Adipocyte (in vitro differentiated cells): Measurements from ENCODE around the gene NDUFS6.
"Not testable (repeated sequence)": the region's sequence is repeated elsewhere in the genome, so short reads cannot be mapped to it uniquely, and the experiment has no call there.

ENCODE experiments used
- DNase-seq: peaks from one replicate; pipeline ENCODE4 v3.0.0-alpha.2; 2015; ENCODE audit warnings: low read depth
- H3K27me3 ChIP-seq: replicated peaks from 2 replicates; pipeline ENCODE4 v1.7.0; 2013; ENCODE audit warnings: mild to moderate bottlenecking, low read length, moderate library complexity; ENCODE audit not compliant: control insufficient read depth, insufficient read depth
- H3K36me3 ChIP-seq: 2 replicates; pipeline ENCODE4 v1.7.0; 2013; ENCODE audit warnings: low read length, mild to moderate bottlenecking, moderate library complexity; ENCODE audit not compliant: control insufficient read depth, insufficient read depth, severe bottlenecking
- H3K4me1 ChIP-seq: 2 replicates; pipeline ENCODE4 v1.7.0; 2013; ENCODE audit warnings: mild to moderate bottlenecking, low read length, moderate library complexity; ENCODE audit not compliant: control insufficient read depth, insufficient read depth
- H3K4me3 ChIP-seq: 2 replicates; pipeline ENCODE4 v1.7.0; 2013; ENCODE audit warnings: mild to moderate bottlenecking, low read length, moderate library complexity
- H3K9ac ChIP-seq: 2 replicates; pipeline ENCODE4 v1.7.0; 2013; ENCODE audit warnings: mild to moderate bottlenecking, low read length, moderate library complexity
- H3K9me3 ChIP-seq: 2 replicates; pipeline ENCODE4 v1.7.0; 2013; ENCODE audit warnings: mild to moderate bottlenecking, low read length, moderate library complexity; ENCODE audit not compliant: control insufficient read depth

NDUFS6 gene

DNA sequence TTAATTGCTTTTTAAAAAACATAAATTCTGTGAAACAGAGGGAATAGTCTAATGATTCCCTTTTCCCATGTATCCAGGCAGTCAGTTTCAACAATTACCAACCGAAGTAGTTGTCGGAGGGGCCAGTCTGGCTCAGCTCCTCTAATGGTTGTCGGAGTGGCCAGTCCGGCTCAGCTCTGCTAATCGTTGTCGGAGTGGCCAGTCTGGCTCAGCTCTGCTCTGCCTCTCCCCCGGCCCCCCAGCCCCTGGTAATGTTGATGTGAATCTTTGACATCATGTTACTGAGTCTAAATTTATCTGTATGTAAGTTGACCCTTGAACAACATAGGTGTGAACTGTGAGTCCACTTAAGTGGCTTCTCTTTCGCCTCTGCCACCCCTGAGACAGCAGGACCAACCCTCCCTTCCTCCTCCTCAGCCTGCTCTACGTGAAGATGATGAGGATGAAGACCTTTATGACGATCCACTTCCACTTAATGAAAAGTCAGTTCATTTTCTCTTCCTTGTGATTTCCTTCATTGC lies 9.4 kb downstream of the NDUFS6 start:
- Histone ChIP-seq H3K4me1 (peaks cover 9% of the 10 kb centered on the region), H3K27me3 (no peaks in the 10 kb centered on the region), H3K36me3 (peaks cover 91% of the 10 kb centered on the region), H3K4me3 (no peak overlapping the region), H3K9ac (no peak overlapping the region), H3K9me3 (no peaks in the 10 kb centered on the region)
- DNase-seq, result no peak

DNA sequence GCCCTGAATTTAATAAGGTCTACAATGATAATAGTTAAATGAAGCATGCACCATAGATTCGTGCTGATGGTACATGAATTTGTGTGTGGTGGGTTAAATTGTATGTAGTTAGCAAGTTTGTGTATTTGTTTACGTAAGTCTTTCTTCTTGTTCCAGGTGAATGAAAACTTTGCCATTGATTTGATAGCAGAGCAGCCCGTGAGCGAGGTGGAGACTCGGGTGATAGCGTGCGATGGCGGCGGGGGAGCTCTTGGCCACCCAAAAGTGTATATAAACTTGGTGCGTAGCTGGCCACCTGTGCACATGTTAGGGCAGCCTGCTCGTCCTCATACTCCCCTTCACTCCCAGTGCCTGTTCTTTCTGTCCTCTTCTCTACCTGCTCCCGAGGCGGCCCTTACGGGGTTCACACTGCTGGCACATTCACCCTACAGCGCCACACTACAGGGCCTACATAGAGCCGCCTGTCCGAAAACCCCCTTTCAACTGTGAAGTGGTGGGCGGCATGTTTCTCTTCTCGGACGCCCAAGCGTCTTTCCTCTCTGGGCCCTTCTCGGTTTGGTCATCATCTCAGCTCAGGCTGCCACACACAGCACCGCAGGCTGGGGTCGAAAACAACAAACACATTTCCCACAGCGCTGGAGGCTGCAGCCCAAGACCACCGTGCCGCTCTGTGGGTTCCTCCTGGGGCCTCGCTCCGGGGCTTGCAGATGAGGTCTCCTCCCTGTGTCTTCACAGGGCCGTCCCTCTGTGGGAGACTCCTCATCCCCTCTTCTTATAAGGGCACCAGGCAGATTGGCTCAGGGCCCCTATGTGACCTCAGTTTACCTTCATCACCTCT lies 13.2 kb downstream of the NDUFS6 start:
- H3K36me3 ChIP-seq, result peaks cover 94% of the 10 kb centered on the region
- no peak overlapping the region for H3K4me3 ChIP-seq

GRCh38 chr5:1815071-1815786 lies 14.0 kb downstream of the NDUFS6 start:
- Histone ChIP-seq H3K36me3 (peaks cover 89% of the 10 kb centered on the region), H3K4me3 (no peak overlapping the region)
- no peak for DNase-seq

More for the DNA sequence above, 13.2 kb downstream of the NDUFS6 start:
- no peak overlapping the region for H3K9ac ChIP-seq
- H3K27me3 ChIP-seq, result no peaks in the 10 kb centered on the region
- no peaks in the 10 kb centered on the region for H3K4me1 ChIP-seq
- no peaks in the 10 kb centered on the region for H3K9me3 ChIP-seq
- DNase-seq, result no peak

DNA sequence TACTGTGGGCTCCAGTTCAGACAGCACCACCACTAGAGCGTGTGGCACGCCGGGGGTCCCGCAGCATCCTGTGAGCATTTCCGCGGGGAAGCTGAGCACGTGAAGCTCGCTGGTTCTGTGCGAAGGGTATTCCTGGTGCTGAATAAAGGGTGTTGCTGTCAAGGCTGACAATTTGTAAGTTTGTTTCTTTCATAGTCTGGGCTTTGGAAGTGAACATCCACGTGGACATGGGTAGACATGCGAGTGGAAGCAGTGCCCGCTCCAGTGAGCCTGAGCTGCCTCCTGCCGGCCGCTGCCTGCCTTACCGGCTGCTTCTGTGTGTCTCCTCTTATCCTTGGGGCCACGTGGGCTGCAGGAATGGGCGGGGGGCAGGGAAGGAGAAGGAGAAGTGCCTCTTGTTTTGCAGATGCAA lies 14.7 kb downstream of the NDUFS6 start:
- no peaks in the 10 kb centered on the region for H3K9me3 ChIP-seq
- H3K4me3 ChIP-seq, result no peak overlapping the region
- H3K36me3 ChIP-seq, result peaks cover 89% of the 10 kb centered on the region
- no peak overlapping the region for H3K9ac ChIP-seq
- H3K4me1 ChIP-seq, result no peaks in the 10 kb centered on the region
- DNase-seq, result no peak
- no peaks in the 10 kb centered on the region for H3K27me3 ChIP-seq

More at GRCh38 chr5:1815071-1815786, 14.0 kb downstream of the NDUFS6 start:
- H3K9ac ChIP-seq, result no peak overlapping the region
- no peaks in the 10 kb centered on the region for H3K27me3 ChIP-seq
- H3K4me1 ChIP-seq, result no peaks in the 10 kb centered on the region
- H3K9me3 ChIP-seq, result no peaks in the 10 kb centered on the region

GRCh38 chr5:1816495-1817089 lies 15.4 kb downstream of the NDUFS6 start:
- H3K9me3 ChIP-seq, H3K4me3 ChIP-seq, H3K27me3 ChIP-seq, DNase-seq, H3K4me1 ChIP-seq, H3K9ac ChIP-seq: not testable (repeated sequence)
- peaks cover 88% of the 10 kb centered on the region for H3K36me3 ChIP-seq

- DNase-seq, result no peak
- H3K4me3 ChIP-seq, result no peak overlapping the region
- H3K36me3 ChIP-seq, result peaks cover 88% of the 10 kb centered on the region
These were observed 16.2 kb downstream of the NDUFS6 start for GRCh38 chr5:1817261-1818043.

GRCh38 chr5:1818784-1819183 lies 17.6 kb downstream of the NDUFS6 start:
- no peak overlapping the region for H3K4me3 ChIP-seq
- peaks cover 81% of the 10 kb centered on the region for H3K36me3 ChIP-seq
- no peaks in the 10 kb centered on the region for H3K27me3 ChIP-seq
- H3K9ac ChIP-seq, result no peak overlapping the region
- no peaks in the 10 kb centered on the region for H3K4me1 ChIP-seq
- H3K9me3 ChIP-seq, result no peaks in the 10 kb centered on the region
- no peak for DNase-seq

More at GRCh38 chr5:1817261-1818043, 16.2 kb downstream of the NDUFS6 start:
- Histone ChIP-seq H3K9me3 (no peaks in the 10 kb centered on the region), H3K4me1 (no peaks in the 10 kb centered on the region), H3K27me3 (no peaks in the 10 kb centered on the region), H3K9ac (no peak overlapping the region)

GRCh38 chr5:1819458-1819857 lies 18.3 kb downstream of the NDUFS6 start:
- Histone ChIP-seq H3K9me3 (no peaks in the 10 kb centered on the region), H3K9ac (no peak overlapping the region), H3K4me1 (no peaks in the 10 kb centered on the region), H3K36me3 (peaks cover 74% of the 10 kb centered on the region), H3K27me3 (no peaks in the 10 kb centered on the region), H3K4me3 (no peak overlapping the region)
- DNase-seq, result no peak

- no peak for DNase-seq
- H3K9ac ChIP-seq, result no peak overlapping the region
- H3K27me3 ChIP-seq, result no peaks in the 10 kb centered on the region
- no peaks in the 10 kb centered on the region for H3K9me3 ChIP-seq
- H3K36me3 ChIP-seq, result peaks cover 65% of the 10 kb centered on the region
- H3K4me3 ChIP-seq, result no peak overlapping the region
- no peaks in the 10 kb centered on the region for H3K4me1 ChIP-seq
These were observed 19.2 kb downstream of the NDUFS6 start for GRCh38 chr5:1820381-1820780.

DNA sequence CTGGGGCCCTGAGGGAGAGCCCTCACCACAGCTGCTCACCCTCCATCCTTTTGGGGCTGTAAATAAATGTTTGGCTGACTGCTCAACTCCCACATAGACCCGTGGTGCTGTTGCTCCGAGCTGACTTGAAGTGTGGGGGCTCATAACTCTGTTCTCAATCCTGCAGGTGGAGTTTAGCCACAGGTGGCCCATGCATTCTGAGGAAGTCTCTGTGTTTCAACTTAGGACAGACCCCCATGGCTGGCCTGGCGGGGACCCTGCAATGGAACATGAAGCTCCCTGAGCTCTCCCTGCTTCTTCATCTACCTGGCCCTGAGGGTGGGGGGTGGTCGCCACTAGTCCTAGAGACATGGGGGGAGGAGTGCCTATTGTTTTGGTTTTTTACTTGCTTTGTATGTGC lies 19.7 kb downstream of the NDUFS6 start:
- H3K9me3 ChIP-seq, result no peaks in the 10 kb centered on the region
- peaks cover 64% of the 10 kb centered on the region for H3K36me3 ChIP-seq
- H3K27me3 ChIP-seq, result no peaks in the 10 kb centered on the region
- no peak overlapping the region for H3K4me3 ChIP-seq
- no peak overlapping the region for H3K9ac ChIP-seq
- DNase-seq, result no peak
- no peaks in the 10 kb centered on the region for H3K4me1 ChIP-seq
